ENCODE data around the gene RPL11. TPM values are rescaled to one million over a fixed set of nuclear protein-coding genes. Genes with fewer than 3 reads are reported as not detected.

The RPL11 gene
- total and polyA plus RNA-seq, 10 of the 15 experiments (the other 5 are each of a cell fraction or from before 2014, with no cell fraction given) = 968 to 4,611 (median 2,521) TPM

DNA sequence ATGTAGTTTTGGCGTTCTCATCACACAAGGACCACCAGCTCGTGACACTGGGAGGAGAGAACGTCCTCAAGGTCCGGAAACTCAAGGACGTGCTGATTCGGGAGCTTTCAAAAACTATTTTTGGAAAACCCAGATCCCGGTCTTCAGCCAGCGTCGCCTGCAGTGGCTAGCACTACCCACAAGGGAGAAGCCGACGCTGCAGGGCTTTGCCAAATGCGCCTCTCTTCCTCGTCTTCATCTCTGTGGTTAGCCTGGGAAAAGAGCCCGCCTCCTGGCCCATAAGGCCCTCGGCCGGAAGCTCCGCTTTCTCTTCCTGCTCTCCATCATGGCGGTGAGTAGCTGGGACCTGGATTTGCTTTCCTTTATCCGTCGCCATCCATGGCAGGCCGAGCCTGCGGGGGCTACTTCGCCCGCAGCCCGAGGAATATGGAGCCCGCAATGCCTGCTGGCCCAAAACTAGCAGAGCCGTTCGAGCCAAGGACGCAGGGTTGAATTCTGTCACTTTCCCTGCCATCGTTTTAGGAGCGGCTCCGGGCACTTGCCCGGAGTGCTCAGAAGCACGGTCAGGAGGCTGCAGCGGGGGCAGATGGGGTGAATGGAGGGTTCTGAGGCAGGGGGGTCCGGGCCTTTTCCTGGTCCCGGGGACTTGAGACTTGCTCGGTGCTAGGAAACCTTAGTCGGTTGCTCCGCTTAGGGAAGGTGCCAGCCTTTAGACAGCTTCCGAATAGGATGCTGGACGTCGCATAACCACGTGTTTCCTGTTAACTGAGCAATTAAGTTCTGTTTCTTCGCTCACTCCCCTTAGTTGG, at the start of gene RPL11 (continued):
- TF ChIP-seq, protein P1, sequence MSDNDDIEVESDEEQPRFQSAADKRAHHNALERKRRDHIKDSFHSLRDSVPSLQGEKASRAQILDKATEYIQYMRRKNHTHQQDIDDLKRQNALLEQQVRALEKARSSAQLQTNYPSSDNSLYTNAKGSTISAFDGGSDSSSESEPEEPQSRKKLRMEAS (IDR thresholded peaks at IDR 0.05; ENCODE audit: low read depth, low read length) = no peak; the same call in 1 of the 2 replicates
- peak; percentile 61 for TF ChIP-seq SP1 (IDR thresholded peaks at IDR 0.05; ENCODE audit: low read depth, low read length)
- TF ChIP-seq TBL1XR1 (IDR thresholded peaks at IDR 0.05; ENCODE audit: low read depth, low read length) = no peak
- TF ChIP-seq, protein P2, sequence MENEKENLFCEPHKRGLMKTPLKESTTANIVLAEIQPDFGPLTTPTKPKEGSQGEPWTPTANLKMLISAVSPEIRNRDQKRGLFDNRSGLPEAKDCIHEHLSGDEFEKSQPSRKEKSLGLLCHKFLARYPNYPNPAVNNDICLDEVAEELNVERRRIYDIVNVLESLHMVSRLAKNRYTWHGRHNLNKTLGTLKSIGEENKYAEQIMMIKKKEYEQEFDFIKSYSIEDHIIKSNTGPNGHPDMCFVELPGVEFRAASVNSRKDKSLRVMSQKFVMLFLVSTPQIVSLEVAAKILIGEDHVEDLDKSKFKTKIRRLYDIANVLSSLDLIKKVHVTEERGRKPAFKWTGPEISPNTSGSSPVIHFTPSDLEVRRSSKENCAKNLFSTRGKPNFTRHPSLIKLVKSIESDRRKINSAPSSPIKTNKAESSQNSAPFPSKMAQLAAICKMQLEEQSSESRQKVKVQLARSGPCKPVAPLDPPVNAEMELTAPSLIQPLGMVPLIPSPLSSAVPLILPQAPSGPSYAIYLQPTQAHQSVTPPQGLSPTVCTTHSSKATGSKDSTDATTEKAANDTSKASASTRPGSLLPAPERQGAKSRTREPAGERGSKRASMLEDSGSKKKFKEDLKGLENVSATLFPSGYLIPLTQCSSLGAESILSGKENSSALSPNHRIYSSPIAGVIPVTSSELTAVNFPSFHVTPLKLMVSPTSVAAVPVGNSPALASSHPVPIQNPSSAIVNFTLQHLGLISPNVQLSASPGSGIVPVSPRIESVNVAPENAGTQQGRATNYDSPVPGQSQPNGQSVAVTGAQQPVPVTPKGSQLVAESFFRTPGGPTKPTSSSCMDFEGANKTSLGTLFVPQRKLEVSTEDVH (IDR thresholded peaks at IDR 0.05; ENCODE audit: low read depth, partially characterized antibody) = peak; percentile 74
- TF ChIP-seq ZZZ3 (IDR thresholded peaks at IDR 0.05; ENCODE audit: control insufficient read depth, insufficient read length, low read depth) = peak; percentile 59
- TF ChIP-seq, protein P3, sequence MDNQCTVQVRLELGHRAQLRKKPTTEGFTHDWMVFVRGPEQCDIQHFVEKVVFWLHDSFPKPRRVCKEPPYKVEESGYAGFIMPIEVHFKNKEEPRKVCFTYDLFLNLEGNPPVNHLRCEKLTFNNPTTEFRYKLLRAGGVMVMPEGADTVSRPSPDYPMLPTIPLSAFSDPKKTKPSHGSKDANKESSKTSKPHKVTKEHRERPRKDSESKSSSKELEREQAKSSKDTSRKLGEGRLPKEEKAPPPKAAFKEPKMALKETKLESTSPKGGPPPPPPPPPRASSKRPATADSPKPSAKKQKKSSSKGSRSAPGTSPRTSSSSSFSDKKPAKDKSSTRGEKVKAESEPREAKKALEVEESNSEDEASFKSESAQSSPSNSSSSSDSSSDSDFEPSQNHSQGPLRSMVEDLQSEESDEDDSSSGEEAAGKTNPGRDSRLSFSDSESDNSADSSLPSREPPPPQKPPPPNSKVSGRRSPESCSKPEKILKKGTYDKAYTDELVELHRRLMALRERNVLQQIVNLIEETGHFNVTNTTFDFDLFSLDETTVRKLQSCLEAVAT (IDR thresholded peaks at IDR 0.05) = peak; percentile 88
- no peak for TF ChIP-seq ZNF217 (IDR thresholded peaks at IDR 0.05)
- peak; percentile 58 for TF ChIP-seq CREM (IDR thresholded peaks at IDR 0.05; ENCODE audit: low read depth)
- TF ChIP-seq, protein P4, sequence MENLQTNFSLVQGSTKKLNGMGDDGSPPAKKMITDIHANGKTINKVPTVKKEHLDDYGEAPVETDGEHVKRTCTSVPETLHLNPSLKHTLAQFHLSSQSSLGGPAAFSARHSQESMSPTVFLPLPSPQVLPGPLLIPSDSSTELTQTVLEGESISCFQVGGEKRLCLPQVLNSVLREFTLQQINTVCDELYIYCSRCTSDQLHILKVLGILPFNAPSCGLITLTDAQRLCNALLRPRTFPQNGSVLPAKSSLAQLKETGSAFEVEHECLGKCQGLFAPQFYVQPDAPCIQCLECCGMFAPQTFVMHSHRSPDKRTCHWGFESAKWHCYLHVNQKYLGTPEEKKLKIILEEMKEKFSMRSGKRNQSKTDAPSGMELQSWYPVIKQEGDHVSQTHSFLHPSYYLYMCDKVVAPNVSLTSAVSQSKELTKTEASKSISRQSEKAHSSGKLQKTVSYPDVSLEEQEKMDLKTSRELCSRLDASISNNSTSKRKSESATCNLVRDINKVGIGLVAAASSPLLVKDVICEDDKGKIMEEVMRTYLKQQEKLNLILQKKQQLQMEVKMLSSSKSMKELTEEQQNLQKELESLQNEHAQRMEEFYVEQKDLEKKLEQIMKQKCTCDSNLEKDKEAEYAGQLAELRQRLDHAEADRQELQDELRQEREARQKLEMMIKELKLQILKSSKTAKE (IDR thresholded peaks at IDR 0.05; ENCODE audit: low read depth, poor library complexity, severe bottlenecking) = no peak
- TF ChIP-seq NR2F1 (conservative IDR thresholded peaks at IDR 0.05) = 0 out of 2 replicates have a peak, but pooled peaks have one; percentile 16
- TF ChIP-seq CBFB (IDR thresholded peaks at IDR 0.05; ENCODE audit: low read depth) = peak; percentile 97
- peak; percentile 82 for TF ChIP-seq NBN (IDR thresholded peaks at IDR 0.05)
- no peak for TF ChIP-seq SUZ12 (IDR thresholded peaks at IDR 0.05; ENCODE audit: unreplicated experiment)
- peak; percentile 63; the same call in 1 of the 2 replicates for TF ChIP-seq MEF2A (IDR thresholded peaks at IDR 0.05; ENCODE audit: insufficient read depth, low read depth, low read length)
- 0 out of 2 replicates have a peak, but pooled peaks have one; percentile 14 for TF ChIP-seq HDGF (IDR thresholded peaks at IDR 0.05)
- TF ChIP-seq, protein P5, sequence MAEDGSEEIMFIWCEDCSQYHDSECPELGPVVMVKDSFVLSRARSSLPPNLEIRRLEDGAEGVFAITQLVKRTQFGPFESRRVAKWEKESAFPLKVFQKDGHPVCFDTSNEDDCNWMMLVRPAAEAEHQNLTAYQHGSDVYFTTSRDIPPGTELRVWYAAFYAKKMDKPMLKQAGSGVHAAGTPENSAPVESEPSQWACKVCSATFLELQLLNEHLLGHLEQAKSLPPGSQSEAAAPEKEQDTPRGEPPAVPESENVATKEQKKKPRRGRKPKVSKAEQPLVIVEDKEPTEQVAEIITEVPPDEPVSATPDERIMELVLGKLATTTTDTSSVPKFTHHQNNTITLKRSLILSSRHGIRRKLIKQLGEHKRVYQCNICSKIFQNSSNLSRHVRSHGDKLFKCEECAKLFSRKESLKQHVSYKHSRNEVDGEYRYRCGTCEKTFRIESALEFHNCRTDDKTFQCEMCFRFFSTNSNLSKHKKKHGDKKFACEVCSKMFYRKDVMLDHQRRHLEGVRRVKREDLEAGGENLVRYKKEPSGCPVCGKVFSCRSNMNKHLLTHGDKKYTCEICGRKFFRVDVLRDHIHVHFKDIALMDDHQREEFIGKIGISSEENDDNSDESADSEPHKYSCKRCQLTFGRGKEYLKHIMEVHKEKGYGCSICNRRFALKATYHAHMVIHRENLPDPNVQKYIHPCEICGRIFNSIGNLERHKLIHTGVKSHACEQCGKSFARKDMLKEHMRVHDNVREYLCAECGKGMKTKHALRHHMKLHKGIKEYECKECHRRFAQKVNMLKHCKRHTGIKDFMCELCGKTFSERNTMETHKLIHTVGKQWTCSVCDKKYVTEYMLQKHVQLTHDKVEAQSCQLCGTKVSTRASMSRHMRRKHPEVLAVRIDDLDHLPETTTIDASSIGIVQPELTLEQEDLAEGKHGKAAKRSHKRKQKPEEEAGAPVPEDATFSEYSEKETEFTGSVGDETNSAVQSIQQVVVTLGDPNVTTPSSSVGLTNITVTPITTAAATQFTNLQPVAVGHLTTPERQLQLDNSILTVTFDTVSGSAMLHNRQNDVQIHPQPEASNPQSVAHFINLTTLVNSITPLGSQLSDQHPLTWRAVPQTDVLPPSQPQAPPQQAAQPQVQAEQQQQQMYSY (CRISPR knock-in tag; IDR thresholded peaks at IDR 0.05) = no peak
- TF ChIP-seq DPF2 (IDR thresholded peaks at IDR 0.05) = no peak; the same call in 1 of the 2 replicates
- TF ChIP-seq KLF5 (IDR thresholded peaks at IDR 0.05; ENCODE audit: partially characterized antibody) = peak; percentile 90
- peak; percentile 91 for TF ChIP-seq GABPA (IDR thresholded peaks at IDR 0.05; ENCODE audit: low read depth)

Measured in GM12878 (cell line).